ACHN (cell line): ENCODE results near the gene USP31.
"Not testable (repeated sequence)": the region's sequence is repeated elsewhere in the genome, so short reads cannot be mapped to it uniquely, and the experiment has no call there.

Experiments used
- DNase-seq: peaks from one replicate; pipeline ENCODE4 v3.0.0-alpha.2; 2015
- in situ Hi-C: cut with HindIII; loops from 2 replicates; pipeline ENCODE4 v1.10.0; 2017; ENCODE audit warnings: low sequenced_read_pairs, low pct_ligation_motif_present, low pct_unique_long_range_greater_than_20kb

USP31 gene

GRCh38 chr16:23114131-23114904, 34.9 kb downstream of the USP31 start:
- no peak for DNase-seq
- in situ Hi-C loops: no loop called here

- DNase-seq: no peak
- in situ Hi-C loops: no loop called here
These were observed 36.1 kb downstream of the USP31 start for GRCh38 chr16:23113185-23113584.

DNA sequence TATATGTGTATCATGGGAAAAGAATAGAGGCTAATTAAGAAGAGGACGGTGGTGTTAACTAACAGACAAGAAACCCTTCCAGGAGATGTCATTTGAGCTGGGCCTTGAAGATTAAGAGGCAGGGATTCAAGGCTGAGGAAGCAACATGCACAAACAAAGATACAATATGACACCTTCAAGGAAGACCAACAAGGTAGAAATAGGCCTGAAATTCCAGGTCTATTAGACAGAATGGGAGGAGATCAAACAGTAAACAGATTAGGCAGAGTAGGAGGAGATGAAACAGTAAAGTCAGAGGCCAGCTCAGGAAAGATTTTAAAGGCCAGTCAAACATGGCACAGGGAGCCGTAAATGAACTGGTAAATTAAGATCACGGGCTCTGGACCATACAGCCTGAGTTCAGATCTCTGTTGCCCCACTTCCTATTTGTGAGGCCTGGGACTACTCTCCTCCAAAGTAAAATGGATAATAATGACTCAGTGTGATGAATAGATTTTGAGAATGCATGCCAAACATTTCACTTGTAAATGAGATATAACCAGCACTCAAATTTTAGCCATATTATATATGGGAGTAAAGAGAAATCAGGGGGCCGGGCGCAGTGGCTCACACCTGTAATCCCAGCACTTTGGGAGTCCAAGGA, 38.9 kb downstream of the USP31 start:
- in situ Hi-C loops: no loop called here

GRCh38 chr16:23107936-23108335, 41.3 kb downstream of the USP31 start:
- no peak for DNase-seq

More for the DNA sequence above, 38.9 kb downstream of the USP31 start:
- no peak for DNase-seq

GRCh38 chr16:23107117-23107516, 42.1 kb downstream of the USP31 start:
- in situ Hi-C loops: no loop called here
- no peak for DNase-seq

More at GRCh38 chr16:23107936-23108335, 41.3 kb downstream of the USP31 start:
- in situ Hi-C loops: no loop called here

DNA sequence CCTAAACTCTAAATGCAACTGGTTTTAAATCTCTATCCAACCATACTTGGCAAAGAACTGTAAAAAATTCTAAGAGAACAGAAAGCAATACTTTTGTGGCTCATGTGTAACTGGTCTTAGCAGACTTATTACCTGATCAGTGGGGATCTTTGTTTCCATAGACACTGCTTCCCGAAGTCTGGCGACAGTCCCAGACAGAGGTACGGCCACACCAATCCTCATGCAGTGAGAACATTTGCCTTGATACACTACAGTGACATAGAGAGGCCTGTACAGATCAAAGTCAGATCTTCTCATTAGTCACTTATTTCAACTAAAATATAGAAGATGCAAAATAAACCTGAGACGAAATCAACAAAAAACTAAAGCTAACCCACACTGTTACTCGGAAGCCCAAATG, 43.9 kb downstream of the USP31 start:
- no peak for DNase-seq
- in situ Hi-C loops: no loop called here

- DNase-seq: no peak
- in situ Hi-C loops: no loop called here
These were observed 45.0 kb downstream of the USP31 start for GRCh38 chr16:23104032-23104955.

DNA sequence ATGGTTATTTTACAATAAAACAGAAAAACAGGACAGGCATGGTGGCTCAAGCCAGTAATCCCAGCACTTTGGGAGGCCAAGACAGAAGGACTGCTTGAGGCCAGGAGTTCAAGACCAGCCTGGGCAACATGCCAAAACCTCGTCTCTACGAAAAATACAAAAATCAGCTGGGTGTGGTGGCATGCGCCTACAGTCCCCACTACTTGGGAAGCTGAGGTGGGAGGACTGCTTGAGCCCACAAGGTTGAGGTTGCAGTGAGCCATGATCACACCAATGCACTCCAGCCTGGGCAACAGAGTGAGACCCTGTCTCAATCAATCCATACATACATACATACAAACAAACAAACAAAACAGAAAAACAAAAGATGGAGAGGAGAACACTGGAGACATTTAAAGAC, 45.6 kb downstream of the USP31 start:
- in situ Hi-C loops: no loop called here

DNA sequence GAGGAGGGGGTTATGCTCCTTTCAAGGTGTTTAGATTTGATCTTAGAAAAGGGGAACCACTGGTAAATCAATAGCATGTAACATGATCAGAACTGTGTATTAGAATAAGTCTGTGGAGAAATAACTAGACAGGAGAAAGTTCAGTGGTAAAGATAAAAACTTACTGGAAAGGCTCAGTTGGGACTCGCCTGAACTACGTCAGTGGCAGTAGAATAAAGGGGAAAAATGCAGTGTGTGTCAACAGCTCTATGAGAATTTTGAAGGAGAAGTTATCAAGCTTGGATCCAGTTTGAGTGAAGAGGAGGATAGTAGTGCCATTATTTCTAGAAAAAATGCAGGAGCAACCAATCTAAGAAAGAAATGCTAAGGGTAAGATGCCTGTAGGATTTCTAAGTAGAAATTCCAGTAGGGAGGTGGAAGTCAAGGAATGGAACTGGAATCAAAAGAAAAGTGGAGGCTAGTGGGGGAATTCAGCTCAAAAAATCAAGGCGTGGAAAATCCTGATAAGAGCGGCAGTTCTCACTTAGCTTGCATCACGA, 48.2 kb downstream of the USP31 start:
- DNase-seq: no peak
- in situ Hi-C loops: no loop called here

More for the DNA sequence above, 45.6 kb downstream of the USP31 start:
- no peak for DNase-seq

DNA sequence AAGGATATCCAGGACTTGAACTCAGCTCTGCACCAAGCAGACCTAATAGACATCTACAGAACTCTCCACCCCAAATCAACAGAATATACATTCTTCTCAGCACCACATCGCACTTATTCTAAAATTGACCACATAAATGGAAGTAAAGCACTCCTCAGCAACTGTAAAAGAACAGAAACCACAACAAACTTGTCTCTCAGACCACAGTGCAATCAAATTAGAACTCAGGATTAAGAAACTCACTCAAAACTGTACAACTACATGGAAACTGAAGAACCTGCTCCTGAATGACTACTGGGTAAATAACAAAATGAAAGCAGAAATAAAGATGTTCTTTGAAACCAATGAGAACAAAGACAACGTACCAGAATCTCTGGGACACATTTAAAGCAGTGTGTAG, 52.8 kb downstream of the USP31 start:
- DNase-seq, in situ Hi-C loops: not testable (repeated sequence)

- in situ Hi-C loops, DNase-seq: not testable (repeated sequence)
These were observed 55.1 kb downstream of the USP31 start for GRCh38 chr16:23094136-23094535.

GRCh38 chr16:23092801-23093117, 56.5 kb downstream of the USP31 start:
- in situ Hi-C loops: no loop called here
- DNase-seq: no peak

DNA sequence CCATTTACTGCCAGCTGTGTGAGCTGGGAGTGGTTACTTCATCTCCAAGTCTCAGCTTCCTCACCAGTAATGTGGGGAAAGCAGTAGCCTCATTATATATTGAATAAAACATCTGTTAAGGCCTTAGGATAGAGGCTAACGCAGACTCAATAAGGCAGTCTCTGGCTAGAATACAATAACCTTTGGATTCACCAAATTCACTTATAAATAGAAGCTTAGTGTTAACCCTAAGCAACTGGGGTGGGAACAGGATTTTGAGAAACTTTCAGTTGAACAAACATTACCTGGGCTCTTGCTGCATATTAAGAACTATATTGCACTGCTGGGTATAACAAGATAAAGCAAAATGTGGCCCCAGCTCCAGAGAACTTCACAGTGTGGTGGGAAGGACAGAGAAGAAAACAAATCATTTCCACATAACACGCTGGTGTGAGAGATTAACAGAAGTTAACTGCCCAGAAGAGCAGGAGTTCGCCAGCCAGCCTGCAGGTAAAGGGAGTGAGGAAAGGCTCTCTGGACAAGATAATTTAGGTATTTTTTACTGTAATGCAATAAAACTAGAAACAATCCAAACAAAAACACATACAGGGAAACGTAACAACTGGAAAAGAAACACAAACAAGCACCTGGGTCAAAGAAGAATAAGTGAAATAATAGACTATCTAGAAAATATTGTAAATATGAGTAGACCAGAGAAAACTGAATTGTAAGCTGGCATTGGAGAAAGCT, 57.0 kb downstream of the USP31 start:
- in situ Hi-C loops: no loop called here

GRCh38 chr16:23089111-23089510, 60.1 kb downstream of the USP31 start:
- DNase-seq: no peak
- in situ Hi-C loops: no loop called here

More for the DNA sequence above, 57.0 kb downstream of the USP31 start:
- DNase-seq: no peak

GRCh38 chr16:23088018-23088417, 61.2 kb downstream of the USP31 start:
- in situ Hi-C loops: no loop called here
- DNase-seq: no peak

- DNase-seq: no peak
- in situ Hi-C loops: no loop called here
These were observed 63.3 kb downstream of the USP31 start for GRCh38 chr16:23085949-23086348.

DNA sequence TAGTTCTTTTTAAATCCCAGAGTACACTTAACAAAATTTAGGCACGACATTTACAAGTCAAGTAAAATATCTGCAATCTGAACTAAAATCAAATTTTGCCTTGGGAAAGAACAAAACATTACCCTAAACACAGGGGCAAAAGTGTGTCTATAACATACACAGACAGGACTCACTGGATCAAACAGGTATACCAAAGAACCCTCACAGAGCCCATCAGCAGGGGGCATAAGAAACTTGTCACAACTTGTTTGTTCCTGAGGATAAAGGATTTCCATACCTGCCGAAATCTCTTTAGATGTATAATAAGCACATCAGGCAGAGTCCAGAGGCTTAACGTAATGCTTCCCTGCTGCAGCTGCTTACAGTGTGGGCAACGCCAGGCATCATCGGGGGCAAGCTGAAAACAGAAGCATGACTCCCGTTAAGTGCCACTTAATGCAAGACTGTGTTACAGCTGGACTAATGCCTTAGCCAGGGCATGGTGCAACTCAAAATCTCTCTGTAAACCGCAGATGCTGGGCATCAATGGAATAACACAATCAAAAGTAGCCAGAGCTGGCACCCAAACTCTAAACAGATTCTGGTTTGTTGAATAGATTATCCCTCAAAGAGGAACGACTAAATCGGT, 67.0 kb downstream of the USP31 start:
- in situ Hi-C loops: no loop called here
- no peak for DNase-seq

- in situ Hi-C loops: no loop called here
- DNase-seq: no peak
These were observed 67.6 kb downstream of the USP31 start for GRCh38 chr16:23081675-23082119.
